Activated T-cell treated with anti-CD3 and anti-CD28 coated beads for 4 hours (primary cell): ENCODE measurements around the gene TSGA10IP.
A peak's percentile ranks its signal among the peaks of the same experiment; 100 is the strongest.
"Not testable (repeated sequence)": the region's sequence is repeated elsewhere in the genome, so short reads cannot be mapped to it uniquely, and the experiment has no call there.

Experiments used
- DNase-seq: peaks from one replicate; pipeline ENCODE4 v3.0.0-alpha.2; 2020

The TSGA10IP gene

GRCh38 chr11:65947603-65948125 is 2.4 kb downstream of the TSGA10IP start:
- no peak for DNase-seq

DNA sequence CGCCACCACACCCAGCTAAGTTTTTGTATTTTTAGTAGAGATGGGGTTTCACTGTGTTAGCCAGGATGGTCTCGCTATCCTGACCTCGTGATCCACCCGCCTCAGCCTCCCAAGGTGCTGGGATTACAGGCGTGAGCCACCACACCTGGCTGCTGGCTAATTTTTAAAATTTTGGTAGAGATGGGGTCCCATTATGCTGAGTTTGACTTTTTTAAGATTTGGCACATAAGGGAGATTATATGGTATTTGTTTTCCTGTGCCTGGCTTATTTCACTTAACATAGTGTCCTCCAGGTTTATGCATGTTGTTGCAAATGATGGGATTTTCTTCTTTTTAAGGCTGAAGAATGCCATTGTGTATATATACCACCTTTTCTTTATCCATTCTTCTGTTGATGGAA is 5.4 kb downstream of the TSGA10IP start:
- not testable (repeated sequence) for DNase-seq

GRCh38 chr11:65951641-65952040 is 6.4 kb downstream of the TSGA10IP start:
- not testable (repeated sequence) for DNase-seq

DNA sequence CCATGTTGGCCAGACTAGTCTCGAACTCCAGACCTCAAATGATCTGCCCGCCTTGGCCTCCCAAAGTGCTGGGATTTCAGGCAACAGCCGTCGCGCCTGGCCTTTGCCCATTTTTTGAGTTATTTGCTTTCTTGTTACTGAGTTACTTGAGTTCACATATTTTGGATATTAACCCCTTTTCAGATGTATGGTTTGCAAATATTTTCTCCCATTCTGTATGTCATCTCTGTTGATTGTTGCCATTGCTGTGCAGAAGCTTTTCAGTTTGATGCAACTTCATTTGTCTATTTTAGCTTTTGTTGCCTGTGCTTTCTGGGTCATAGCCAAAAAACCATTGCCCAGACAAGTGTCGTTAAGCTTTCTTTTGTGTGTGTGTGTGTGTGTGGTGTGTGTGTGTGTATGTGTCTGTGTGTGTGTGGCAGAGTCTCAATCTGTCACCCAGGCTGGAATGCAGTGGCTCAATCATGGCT is 6.8 kb downstream of the TSGA10IP start:
- no peak for DNase-seq

DNA sequence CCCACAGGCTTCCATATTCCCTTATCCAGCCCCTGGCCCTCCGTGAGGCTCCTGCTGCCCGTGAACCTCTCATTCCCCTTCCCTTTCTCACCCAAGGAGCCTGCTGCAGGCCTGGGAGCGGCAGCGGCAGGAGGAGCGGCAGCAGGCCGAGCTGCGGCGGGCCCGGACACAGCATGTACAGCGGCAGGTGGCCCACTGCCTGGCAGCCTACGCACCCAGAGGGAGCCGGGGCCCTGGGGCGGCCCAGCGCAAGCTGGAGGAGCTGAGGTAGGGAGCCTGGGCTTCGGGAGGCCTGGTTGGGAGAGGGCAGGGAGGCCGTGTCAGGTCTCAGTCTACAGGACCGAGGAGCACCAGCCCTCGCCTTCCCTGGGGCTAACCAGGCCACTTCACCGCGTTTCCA is 8.2 kb downstream of the TSGA10IP start:
- no peak for DNase-seq

DNA sequence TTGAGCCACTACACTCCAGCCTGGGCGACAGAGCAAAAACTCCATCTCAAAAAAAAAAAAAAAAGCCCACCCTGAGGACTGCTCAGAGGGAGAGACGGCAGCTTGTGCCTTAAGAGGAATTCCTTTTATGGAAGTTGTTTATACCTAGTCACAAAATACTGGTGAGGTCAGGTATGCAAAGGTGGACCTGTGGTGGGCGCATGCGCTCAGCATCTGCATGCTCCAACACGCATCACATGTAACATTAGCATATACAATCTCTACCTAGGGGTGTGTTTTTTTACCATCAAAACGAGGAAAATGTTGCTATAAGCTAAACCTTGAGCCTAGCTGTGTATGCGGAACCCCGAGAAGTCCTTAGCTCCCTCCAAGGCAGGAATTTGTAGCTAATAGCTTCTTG is 9.5 kb downstream of the TSGA10IP start:
- no peak for DNase-seq

DNA sequence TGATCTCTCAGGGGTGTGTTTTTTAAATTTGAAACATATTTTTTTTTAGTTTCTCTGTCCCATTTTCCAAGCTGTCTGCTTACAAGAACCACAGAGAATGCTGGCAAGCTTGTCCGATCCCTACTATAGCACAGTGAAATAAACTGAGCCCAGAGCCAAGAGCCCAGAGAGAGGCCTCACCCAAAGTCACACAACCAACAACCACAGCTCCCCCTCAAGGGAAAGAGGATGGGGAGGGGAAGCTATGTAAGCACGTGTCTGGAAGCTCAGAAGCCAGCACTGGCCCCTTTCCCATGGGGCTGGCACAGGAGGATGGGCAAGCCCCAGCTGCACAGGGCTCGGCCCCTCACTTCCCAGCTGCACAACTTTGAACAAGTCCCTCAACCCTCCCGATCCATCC is 13.0 kb downstream of the TSGA10IP start:
- DNase-seq: no peak

GRCh38 chr11:65958774-65959420 is 13.6 kb downstream of the TSGA10IP start:
- DNase-seq: no peak

GRCh38 chr11:65960824-65961266 is 15.6 kb downstream of the TSGA10IP start:
- DNase-seq: no peak

GRCh38 chr11:65961267-65962140 is 16.2 kb downstream of the TSGA10IP start, which contains the start of gene SART1:
Gene SART1 (plus strand): TSS chr11:65961734. CDS start chr11:65961781, 47 bp downstream.
- DNase-seq: peak; percentile 89

- DNase-seq: no peak
Observed at GRCh38 chr11:65962141-65962564, 16.9 kb downstream of the TSGA10IP start.

- no peak for DNase-seq
Observed at GRCh38 chr11:65964906-65965305, 19.6 kb downstream of the TSGA10IP start.

DNA sequence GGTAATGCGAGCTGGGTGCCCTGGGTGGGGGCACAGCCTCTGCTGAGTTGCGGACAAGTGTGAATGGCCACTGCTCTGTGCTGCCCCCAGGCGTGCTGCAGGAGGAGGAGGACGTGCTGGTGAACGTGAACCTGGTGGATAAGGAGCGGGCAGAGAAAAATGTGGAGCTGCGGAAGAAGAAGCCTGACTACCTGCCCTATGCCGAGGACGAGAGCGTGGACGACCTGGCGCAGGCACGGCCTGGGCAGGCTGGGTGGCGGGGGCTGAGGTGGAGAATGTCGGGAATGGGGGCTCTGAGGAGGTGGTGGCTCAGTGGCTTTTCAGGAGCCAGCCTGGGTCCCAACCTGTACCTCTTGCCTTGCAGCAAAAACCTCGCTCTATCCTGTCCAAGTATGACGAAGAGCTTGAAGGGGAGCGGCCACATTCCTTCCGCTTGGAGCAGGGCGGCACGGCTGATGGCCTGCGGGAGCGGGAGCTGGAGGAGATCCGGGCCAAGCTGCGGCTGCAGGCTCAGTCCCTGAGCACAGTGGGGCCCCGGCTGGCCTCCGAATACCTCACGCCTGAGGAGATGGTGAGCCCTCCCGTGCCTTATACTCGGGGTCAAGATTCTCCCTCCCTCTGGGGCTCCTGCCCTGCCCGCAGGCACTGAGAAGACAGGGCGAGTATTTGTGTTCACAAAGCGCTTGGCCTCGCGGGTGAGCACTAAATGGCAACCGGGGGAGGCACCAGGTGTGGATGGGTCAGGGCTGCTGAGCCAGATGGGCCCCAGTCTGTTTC is 20.9 kb downstream of the TSGA10IP start:
- DNase-seq: no peak

DNA sequence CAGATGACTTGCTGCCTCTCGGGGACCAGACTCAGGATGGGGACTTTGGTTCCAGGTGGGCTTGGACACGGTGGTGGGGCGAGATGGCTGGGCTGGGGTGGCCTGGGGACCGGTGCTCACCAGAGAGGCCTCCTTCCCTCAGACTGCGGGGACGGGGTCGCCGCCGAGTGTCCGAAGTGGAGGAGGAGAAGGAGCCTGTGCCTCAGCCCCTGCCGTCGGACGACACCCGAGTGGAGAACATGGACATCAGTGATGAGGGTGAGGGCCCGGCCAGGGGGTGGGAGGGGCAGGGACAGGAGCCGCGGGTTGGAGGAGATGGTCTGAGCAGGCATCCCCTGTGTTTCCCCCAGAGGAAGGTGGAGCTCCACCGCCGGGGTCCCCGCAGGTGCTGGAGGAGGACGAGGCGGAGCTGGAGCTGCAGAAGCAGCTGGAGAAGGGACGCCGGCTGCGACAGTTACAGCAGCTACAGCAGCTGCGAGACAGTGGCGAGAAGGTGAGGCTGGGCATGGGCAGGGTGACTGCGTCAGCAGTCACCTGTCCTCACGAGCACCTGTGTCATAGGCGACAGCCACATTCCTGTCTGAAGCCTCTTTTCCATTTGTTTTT is 22.2 kb downstream of the TSGA10IP start:
- no peak for DNase-seq

- DNase-seq: no peak
Observed at GRCh38 chr11:65968600-65969482, 23.6 kb downstream of the TSGA10IP start.

GRCh38 chr11:65972116-65972515 is 26.8 kb downstream of the TSGA10IP start:
- no peak for DNase-seq

- DNase-seq: no peak
Observed at GRCh38 chr11:65973439-65974110, 28.3 kb downstream of the TSGA10IP start.

- no peak for DNase-seq
Observed at GRCh38 chr11:65975771-65976170, 30.5 kb downstream of the TSGA10IP start.

DNA sequence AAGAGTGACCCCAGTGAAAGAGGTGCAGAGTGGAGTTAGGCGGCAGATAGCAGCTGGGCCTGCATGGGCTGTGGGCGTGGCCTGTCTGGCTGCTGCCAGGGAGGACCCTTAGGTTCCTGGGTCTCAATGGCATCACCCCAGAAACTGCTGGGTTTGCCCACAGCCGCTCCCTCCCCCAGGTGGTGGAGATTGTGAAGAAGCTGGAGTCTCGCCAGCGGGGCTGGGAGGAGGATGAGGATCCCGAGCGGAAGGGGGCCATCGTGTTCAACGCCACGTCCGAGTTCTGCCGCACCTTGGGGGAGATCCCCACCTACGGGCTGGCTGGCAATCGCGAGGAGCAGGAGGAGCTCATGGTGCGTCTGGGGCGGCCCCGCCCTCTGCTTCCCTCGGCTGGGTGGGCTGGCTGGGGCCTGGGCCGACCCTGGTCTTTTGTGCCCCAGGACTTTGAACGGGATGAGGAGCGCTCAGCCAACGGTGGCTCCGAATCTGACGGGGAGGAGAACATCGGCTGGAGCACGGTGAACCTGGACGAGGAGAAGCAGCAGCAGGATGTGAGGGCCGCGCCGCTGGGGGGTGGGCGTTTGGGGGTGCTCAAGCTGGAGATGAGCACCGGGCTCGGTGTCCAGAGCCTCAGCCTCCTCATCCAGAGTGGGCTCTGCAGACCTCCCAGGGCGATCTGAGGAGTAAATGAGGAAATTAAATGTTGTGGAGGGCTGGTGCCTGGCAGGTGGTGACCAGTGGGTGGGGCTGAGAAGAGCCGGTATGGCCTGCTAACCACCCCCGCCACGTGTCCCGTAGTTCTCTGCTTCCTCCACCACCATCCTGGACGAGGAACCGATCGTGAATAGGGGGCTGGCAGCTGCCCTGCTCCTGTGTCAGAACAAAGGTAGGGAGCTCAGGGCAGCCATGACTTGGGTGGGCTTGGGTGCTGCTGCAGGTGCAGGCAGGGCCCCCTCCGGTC is 31.2 kb downstream of the TSGA10IP start:
- no peak for DNase-seq
